Thyroid gland (tissue), 4 donors: Measurements from ENCODE around the gene SMURF2.

Experiments
- CTCF ChIP-seq, 6 experiments: fragments of 200-600 bp in 3 of 6; fragments of 450-650 bp in 3 of 6; sonication (generic) in 3 of 6; IDR thresholded peaks; one replicate each; pipeline ENCODE4 v1.5.1; 2016 to 2019; ENCODE audit warnings: antibody characterized with exemption in 6 of 6, mild to moderate bottlenecking in 2 of 6, inconsistent platforms in 1 of 6, moderate library complexity in 1 of 6
- POLR2A ChIP-seq, 2 donors: fragments of 450-650 bp; IDR thresholded peaks; one replicate each; pipeline ENCODE4 v1.6.1; 2017; ENCODE audit warnings: antibody characterized with exemption in 2 of 2, mild to moderate bottlenecking in 2 of 2, moderate library complexity in 1 of 2

- TF ChIP-seq CTCF (IDR thresholded peaks at IDR 0.05), result no peak
- no peak for TF ChIP-seq POLR2A (IDR thresholded peaks at IDR 0.05)
Observed at GRCh38 chr17:64607862-64608565, 54.1 kb downstream of the SMURF2 start.
